Endodermal cell (in vitro differentiated cells): Measurements from ENCODE around the gene CDK12. TPM values are rescaled to one million over a fixed set of nuclear protein-coding genes. Genes with fewer than 3 reads are reported as not detected.

ENCODE experiments used
- DNase-seq: peaks from one replicate; pipeline ENCODE4 v3.0.0-alpha.2; 2017
- H3K27ac ChIP-seq: 2 replicates; pipeline ENCODE4 v1.5.1; 2013; ENCODE audit warnings: mild to moderate bottlenecking, low read depth, low read length, moderate library complexity
- H3K27me3 ChIP-seq: 2 replicates; pipeline ENCODE4 v1.6.1; 2013; ENCODE audit warnings: mild to moderate bottlenecking, low read length, moderate library complexity; ENCODE audit not compliant: insufficient read depth, control insufficient read depth, poor library complexity, severe bottlenecking
- H3K36me3 ChIP-seq: 2 replicates; pipeline ENCODE4 v1.7.0; 2013; ENCODE audit warnings: mild to moderate bottlenecking, low read length, moderate library complexity; ENCODE audit not compliant: control insufficient read depth, insufficient read depth
- H3K4me1 ChIP-seq: one replicate; pipeline ENCODE4 v1.7.0; 2013; ENCODE audit warnings: low read length; ENCODE audit not compliant: control insufficient read depth, insufficient read depth
- H3K4me3 ChIP-seq: 2 replicates; pipeline ENCODE4 v1.5.1; 2013; ENCODE audit warnings: mild to moderate bottlenecking, low read length, moderate library complexity
- H3K9ac ChIP-seq: 2 replicates; pipeline ENCODE4 v1.6.1; 2013; ENCODE audit warnings: mild to moderate bottlenecking, low read length, moderate library complexity; ENCODE audit not compliant: poor library complexity, severe bottlenecking; ENCODE audit errors: extremely low read depth
- H3K9me3 ChIP-seq: 2 replicates; pipeline ENCODE4 v1.6.1; 2013; ENCODE audit warnings: mild to moderate bottlenecking, low read length, moderate library complexity; ENCODE audit not compliant: control insufficient read depth
- H3K27ac Mint-ChIP-seq: 2 replicates; pipeline ENCODE4 v1.8.0; 2020; ENCODE audit warnings: mixed read lengths
- H3K27me3 Mint-ChIP-seq: 2 replicates; pipeline ENCODE4 v1.8.0; 2021; ENCODE audit warnings: mild to moderate bottlenecking, mixed read lengths; ENCODE audit not compliant: insufficient read depth
- H3K36me3 Mint-ChIP-seq: 2 replicates; pipeline ENCODE4 v1.8.0; 2020; ENCODE audit warnings: low read depth, mixed read lengths
- H3K4me1 Mint-ChIP-seq: 2 replicates; pipeline ENCODE4 v1.8.0; 2020; ENCODE audit warnings: mixed read lengths
- H3K4me3 Mint-ChIP-seq: 2 replicates; pipeline ENCODE4 v1.8.0; 2020; ENCODE audit warnings: mild to moderate bottlenecking, moderate library complexity, mixed read lengths
- H3K9me3 Mint-ChIP-seq: 2 replicates; pipeline ENCODE4 v1.8.0; 2020; ENCODE audit warnings: mild to moderate bottlenecking, mixed read lengths
- CTCF ChIP-seq: fragments of 200-600 bp; sonication (generic); conservative IDR thresholded peaks from 2 replicates; pipeline ENCODE4 v1.5.0; 2021; ENCODE audit warnings: antibody characterized with exemption, mild to moderate bottlenecking
- WGBS, 2 experiments: methylation state at CpG; one replicate each; pipeline versions ENCODE4 v1.1.5 to v1.1.7; 2013; ENCODE audit warnings: missing lambda C conversion rate in 2 of 2, mixed read lengths in 1 of 2; ENCODE audit not compliant: insufficient coverage in 1 of 2, insufficient read length in 1 of 2; 5-methylcytosine and 5-hydroxymethylcytosine counted together
- total RNA-seq, 2 donors: library from RNA; stranded (reverse); fragmentation: NEBNext Ultra II Directional in 1 of 2; extraction: Animal tissue kit (Norgen Biotek cat#: 25700) in 1 of 2; gene quantifications; 2 replicates in 1 of 2; 3 replicates in 1 of 2; pipeline ENCODE4 v1.2.1, GENCODE V29; 2021

The CDK12 gene
- total RNA-seq, 2 donors from 2014 or later: 62.8 to 70.2 TPM

- WGBS, 2 experiments: 0% methylated on average over 28 to 37 of the region's 37 CpGs
- no peak for TF ChIP-seq CTCF
- H3K4me3 Mint-ChIP-seq: peak within 1 kb of the TSS; percentile 99
- Histone ChIP-seq H3K27ac (peak within 1 kb of the TSS; percentile 92), H3K9ac (peak within 1 kb of the TSS; percentile 100), H3K36me3 (peaks cover 17% of the 10 kb centered on the region), H3K4me3 (peak within 1 kb of the TSS; percentile 94), H3K4me1 (no peaks in the 10 kb centered on the region), H3K9me3 (no peaks in the 10 kb centered on the region), H3K27me3 (no peaks in the 10 kb centered on the region)
- H3K27me3 Mint-ChIP-seq: no peaks in the 10 kb centered on the region
- H3K9me3 Mint-ChIP-seq: no peaks in the 10 kb centered on the region
- peak within 1 kb of the TSS; percentile 99 for H3K27ac Mint-ChIP-seq
- H3K36me3 Mint-ChIP-seq: peaks cover 22% of the 10 kb centered on the region
- peaks cover 8% of the 10 kb centered on the region for H3K4me1 Mint-ChIP-seq
- peak; percentile 99 for DNase-seq
Observed at GRCh38 chr17:39450847-39451581, 10.3 kb upstream of the CDK12 start, which contains the start of gene MED1. Gene MED1 (minus strand): TSS chr17:39451263. CDS start chr17:39451062, 201 bp downstream.

DNA sequence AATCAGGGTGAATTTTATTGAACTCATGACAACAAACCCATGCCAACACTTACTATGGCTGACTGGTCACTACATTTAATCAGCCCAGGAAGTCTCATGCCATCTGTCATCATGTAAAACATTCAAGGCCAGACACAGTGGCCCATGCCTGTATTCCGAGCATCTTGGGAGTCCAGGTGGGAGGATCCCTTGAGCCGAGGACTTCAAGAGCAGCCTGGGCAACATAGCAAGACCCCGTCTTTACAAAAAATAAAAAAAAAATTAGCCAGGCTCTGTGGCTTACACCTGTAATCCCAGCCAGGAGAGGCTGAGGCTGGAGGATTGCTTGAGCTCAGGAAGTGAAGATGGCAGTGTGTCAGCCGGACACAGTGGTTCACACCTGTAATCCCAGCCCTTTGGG, 5.4 kb upstream of the CDK12 start:
- H3K9me3 Mint-ChIP-seq: no peaks in the 10 kb centered on the region

GRCh38 chr17:39461926-39462569, 762 bp downstream of the CDK12 start:
- no peaks in the 10 kb centered on the region for H3K9me3 ChIP-seq
- WGBS, 2 experiments: 1 to 2% methylated on average over 19 to 30 of the region's 34 CpGs
- no peaks in the 10 kb centered on the region for H3K4me1 ChIP-seq
- H3K9ac ChIP-seq: peak overlapping the region; percentile 100
- DNase-seq: peak; percentile 89
- peak overlapping the region; percentile 97 for H3K27ac ChIP-seq
- peaks cover 3% of the 10 kb centered on the region for H3K36me3 ChIP-seq
- H3K27me3 Mint-ChIP-seq: no peaks in the 10 kb centered on the region
- peak overlapping the region; percentile 92 for H3K4me3 ChIP-seq
- H3K4me1 Mint-ChIP-seq: peaks cover 6% of the 10 kb centered on the region
- TF ChIP-seq CTCF: no peak
- peaks cover 1% of the 10 kb centered on the region for H3K9me3 Mint-ChIP-seq
- peak overlapping the region; percentile 88 for H3K27ac Mint-ChIP-seq
- peak overlapping the region; percentile 88 for H3K4me3 Mint-ChIP-seq
- no peaks in the 10 kb centered on the region for H3K27me3 ChIP-seq
- peaks cover 11% of the 10 kb centered on the region for H3K36me3 Mint-ChIP-seq

More for the DNA sequence above, 5.4 kb upstream of the CDK12 start:
- no peak overlapping the region for H3K4me3 ChIP-seq
- H3K4me3 Mint-ChIP-seq: no peak overlapping the region
- 89 to 90% methylated on average over 3 to 4 of the region's 4 CpGs for WGBS, 2 experiments
- no peak for TF ChIP-seq CTCF
- H3K27ac ChIP-seq: no peak overlapping the region
- H3K9ac ChIP-seq: no peak overlapping the region
- H3K27ac Mint-ChIP-seq: no peak overlapping the region
- H3K27me3 ChIP-seq: no peaks in the 10 kb centered on the region
- H3K9me3 ChIP-seq: no peaks in the 10 kb centered on the region
- H3K4me1 ChIP-seq: no peaks in the 10 kb centered on the region
- no peaks in the 10 kb centered on the region for H3K36me3 Mint-ChIP-seq
- H3K27me3 Mint-ChIP-seq: no peaks in the 10 kb centered on the region
- DNase-seq: no peak
- H3K36me3 ChIP-seq: no peaks in the 10 kb centered on the region
- no peaks in the 10 kb centered on the region for H3K4me1 Mint-ChIP-seq
